Thyroid gland (tissue), 4 donors: ENCODE measurements around the gene TWSG1.

ENCODE experiments used
- POLR2A ChIP-seq, 2 donors: fragments of 450-650 bp; IDR thresholded peaks; one replicate each; pipeline ENCODE4 v1.6.1; 2017; ENCODE audit warnings: antibody characterized with exemption in 2 of 2, mild to moderate bottlenecking in 2 of 2, moderate library complexity in 1 of 2
- TF ChIP-seq, protein P1 (sequence below), 6 experiments: fragments of 200-600 bp in 3 of 6; fragments of 450-650 bp in 3 of 6; sonication (generic) in 3 of 6; IDR thresholded peaks; one replicate each; pipeline ENCODE4 v1.5.1; 2016 to 2019; ENCODE audit warnings: antibody characterized with exemption in 6 of 6, mild to moderate bottlenecking in 2 of 6, inconsistent platforms in 1 of 6, moderate library complexity in 1 of 6

DNA sequence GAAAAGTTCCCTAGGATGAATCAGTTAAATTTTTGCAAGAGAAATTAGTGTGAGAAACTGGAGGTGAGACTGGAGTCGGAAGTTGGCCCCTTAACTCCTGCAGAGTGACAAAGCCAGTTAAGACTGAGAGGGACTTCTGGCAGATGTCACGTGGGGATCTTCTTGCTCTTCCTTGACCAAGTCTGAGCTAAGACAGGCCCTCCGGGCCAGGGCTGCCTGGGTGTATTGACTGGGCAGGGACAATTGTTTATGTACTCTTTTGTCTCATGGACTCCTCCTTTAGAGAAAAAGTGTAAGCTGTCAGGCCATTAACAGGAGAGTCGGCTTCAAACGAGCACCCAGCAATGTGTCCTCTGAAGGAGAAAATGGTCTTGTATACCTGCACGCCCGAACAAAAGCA, 92.2 kb downstream of the TWSG1 start:
- TF ChIP-seq, protein P1, sequence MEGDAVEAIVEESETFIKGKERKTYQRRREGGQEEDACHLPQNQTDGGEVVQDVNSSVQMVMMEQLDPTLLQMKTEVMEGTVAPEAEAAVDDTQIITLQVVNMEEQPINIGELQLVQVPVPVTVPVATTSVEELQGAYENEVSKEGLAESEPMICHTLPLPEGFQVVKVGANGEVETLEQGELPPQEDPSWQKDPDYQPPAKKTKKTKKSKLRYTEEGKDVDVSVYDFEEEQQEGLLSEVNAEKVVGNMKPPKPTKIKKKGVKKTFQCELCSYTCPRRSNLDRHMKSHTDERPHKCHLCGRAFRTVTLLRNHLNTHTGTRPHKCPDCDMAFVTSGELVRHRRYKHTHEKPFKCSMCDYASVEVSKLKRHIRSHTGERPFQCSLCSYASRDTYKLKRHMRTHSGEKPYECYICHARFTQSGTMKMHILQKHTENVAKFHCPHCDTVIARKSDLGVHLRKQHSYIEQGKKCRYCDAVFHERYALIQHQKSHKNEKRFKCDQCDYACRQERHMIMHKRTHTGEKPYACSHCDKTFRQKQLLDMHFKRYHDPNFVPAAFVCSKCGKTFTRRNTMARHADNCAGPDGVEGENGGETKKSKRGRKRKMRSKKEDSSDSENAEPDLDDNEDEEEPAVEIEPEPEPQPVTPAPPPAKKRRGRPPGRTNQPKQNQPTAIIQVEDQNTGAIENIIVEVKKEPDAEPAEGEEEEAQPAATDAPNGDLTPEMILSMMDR (IDR thresholded peaks at IDR 0.05), result no peak
- TF ChIP-seq POLR2A (IDR thresholded peaks at IDR 0.05), result no peak
